CD14-positive monocyte (primary cell): Measurements from ENCODE around the gene CHRNE. TPM values are rescaled to one million over a fixed set of nuclear protein-coding genes. Genes with fewer than 3 reads are reported as not detected.

Experiments
- DNase-seq, 3 donors: peaks; one replicate each; pipeline ENCODE4 v3.0.0-alpha.2; 2011 to 2022
- H2AFZ ChIP-seq: 2 replicates; pipeline ENCODE4 v1.6.0; 2012; ENCODE audit warnings: mild to moderate bottlenecking, low read depth, low read length, inconsistent platforms; ENCODE audit not compliant: insufficient read depth, poor library complexity, severe bottlenecking
- H3K27ac ChIP-seq, 2 donors: 1 replicate in 1 of 2; 2 replicates in 1 of 2; pipeline ENCODE4 v1.5.1; 2012 to 2013; ENCODE audit warnings: low read length in 2 of 2, control low read depth in 1 of 2, inconsistent platforms in 1 of 2, low read depth in 1 of 2, mild to moderate bottlenecking in 1 of 2
- H3K27me3 ChIP-seq, 2 donors: one replicate each; pipeline versions ENCODE4 v1.6.0 to v1.6.1; 2011 to 2013; ENCODE audit warnings: low read length in 2 of 2; ENCODE audit not compliant: control insufficient read depth in 2 of 2, insufficient read depth in 2 of 2
- H3K36me3 ChIP-seq, 2 donors: replicated peaks in 1 of 2; 1 replicate in 1 of 2; 2 replicates in 1 of 2; pipeline versions ENCODE4 v1.5.1 to v1.6.1; 2012 to 2013; ENCODE audit warnings: low read length in 2 of 2, control low read depth in 1 of 2, inconsistent platforms in 1 of 2, mild to moderate bottlenecking in 1 of 2; ENCODE audit not compliant: insufficient read depth in 2 of 2, control insufficient read depth in 1 of 2
- H3K4me1 ChIP-seq, 2 donors: 1 replicate in 1 of 2; 2 replicates in 1 of 2; pipeline versions ENCODE4 v1.5.1 to v1.6.1; 2012 to 2013; ENCODE audit warnings: low read length in 2 of 2, control low read depth in 1 of 2, inconsistent platforms in 1 of 2, mild to moderate bottlenecking in 1 of 2, moderate library complexity in 1 of 2; ENCODE audit not compliant: insufficient read depth in 2 of 2, control insufficient read depth in 1 of 2
- H3K4me2 ChIP-seq: replicated peaks from 2 replicates; pipeline ENCODE3; 2012; ENCODE audit warnings: low read length, moderate library complexity, mild to moderate bottlenecking; ENCODE audit not compliant: poor library complexity, severe bottlenecking; ENCODE audit errors: extremely low read depth
- H3K4me3 ChIP-seq, 3 experiments: fragments of 200-600 bp in 1 of 3; sonication (generic) in 1 of 3; replicated peaks in 1 of 3; 1 replicate in 2 of 3; 2 replicates in 1 of 3; pipeline ENCODE4 v1.5.1; 2011 to 2013; ENCODE audit warnings: low read length in 3 of 3, mild to moderate bottlenecking in 3 of 3, control low read depth in 2 of 3, low read depth in 2 of 3, inconsistent platforms in 1 of 3, moderate library complexity in 1 of 3
- H3K79me2 ChIP-seq: 2 replicates; pipeline ENCODE4 v1.6.0; 2012; ENCODE audit warnings: mild to moderate bottlenecking, control low read depth, inconsistent platforms, low read length, moderate library complexity; ENCODE audit not compliant: insufficient read depth
- H3K9ac ChIP-seq: 2 replicates; pipeline ENCODE4 v1.6.0; 2017; ENCODE audit warnings: low read length, mild to moderate bottlenecking; ENCODE audit not compliant: insufficient read depth, poor library complexity, severe bottlenecking
- H3K9me3 ChIP-seq, 2 donors: replicated peaks in 1 of 2; 1 replicate in 1 of 2; 2 replicates in 1 of 2; pipeline versions ENCODE4 v1.5.1 to v1.6.1; 2012 to 2013; ENCODE audit warnings: low read length in 2 of 2, control low read depth in 1 of 2; ENCODE audit not compliant: control insufficient read depth in 1 of 2, insufficient read depth in 1 of 2
- H4K20me1 ChIP-seq: 2 replicates; pipeline ENCODE4 v1.6.0; 2012; ENCODE audit warnings: mild to moderate bottlenecking, low read length, control low read depth, moderate library complexity; ENCODE audit not compliant: insufficient read depth
- H3K27ac Mint-ChIP-seq, 7 donors: one replicate each; pipeline ENCODE4 v1.8.0; 2020; ENCODE audit warnings: mild to moderate bottlenecking in 7 of 7, mixed read lengths in 7 of 7, moderate library complexity in 6 of 7, inconsistent platforms in 2 of 7
- H3K27me3 Mint-ChIP-seq, 3 donors: one replicate each; pipeline ENCODE4 v1.8.0; 2021 to 2022; ENCODE audit warnings: low read depth in 3 of 3, mild to moderate bottlenecking in 3 of 3, mixed read lengths in 3 of 3, moderate library complexity in 3 of 3, inconsistent platforms in 1 of 3
- H3K36me3 Mint-ChIP-seq, 2 donors: one replicate each; pipeline ENCODE4 v1.8.0; 2020; ENCODE audit warnings: mixed read lengths in 2 of 2, inconsistent platforms in 1 of 2, mild to moderate bottlenecking in 1 of 2
- H3K4me1 Mint-ChIP-seq: one replicate; pipeline ENCODE4 v1.8.0; 2020; ENCODE audit warnings: mild to moderate bottlenecking, mixed read lengths
- H3K4me3 Mint-ChIP-seq, 2 donors: one replicate each; pipeline ENCODE4 v1.8.0; 2020; ENCODE audit warnings: mild to moderate bottlenecking in 2 of 2, mixed read lengths in 2 of 2, moderate library complexity in 1 of 2
- H3K9me3 Mint-ChIP-seq, 7 donors: one replicate each; pipeline ENCODE4 v1.8.0; 2020 to 2022; ENCODE audit warnings: mixed read lengths in 7 of 7, mild to moderate bottlenecking in 6 of 7, moderate library complexity in 6 of 7, inconsistent platforms in 2 of 7
- WGBS: methylation state at CpG from one replicate; pipeline ENCODE4 v1.1.5; 2013; ENCODE audit warnings: missing lambda C conversion rate; ENCODE audit not compliant: insufficient coverage; 5-methylcytosine and 5-hydroxymethylcytosine counted together
- intact Hi-C, 2 donors: fragments of 100-400 bp; cut with micrococcal nuclease; formaldehyde crosslinking; loops; one replicate each; pipeline versions ENCODE4 v1.15.0 to v1.15.1; 2023
- polyA plus RNA-seq, 3 donors: library from polyadenylated mRNA; depleted of rRNA in 1 of 3; unstranded in 2 of 3; stranded (reverse) in 1 of 3; fragments of 300-500 nt in 2 of 3; fragments of >200 nt in 1 of 3; fragmentation: Illumina TruSeq in 2 of 3; gene quantifications; 1 replicate in 2 of 3; 2 replicates in 1 of 3; pipeline ENCODE4 v1.2.3, GENCODE V29; 2012 to 2021
- TF ChIP-seq, protein P1 (sequence below): fragments of 200-600 bp; IDR thresholded peaks from one replicate; pipeline ENCODE4 v1.8.0; 2022; ENCODE audit warnings: antibody characterized with exemption, mild to moderate bottlenecking

Gene CHRNE
- polyA plus RNA-seq, 3 donors, result 0.54 to 12.6 (median 2.1) TPM

- no peak overlapping the region for H3K27ac ChIP-seq
- no peaks in the 10 kb centered on the region for H3K27me3 ChIP-seq
- H3K4me1 ChIP-seq, result peaks cover 4 to 7% of the 10 kb centered on the region in 2 donors
- H3K79me2 ChIP-seq, result no peaks in the 10 kb centered on the region
- H2AFZ ChIP-seq, result no peak overlapping the region
- no peaks in the 10 kb centered on the region for H4K20me1 ChIP-seq
- intact Hi-C loops, result loop anchor here in 1 of 2 donors (5.0 kb wide), 1 partner anchor 63 kb away; no protein-coding TSS in a partner anchor
- Mint-ChIP-seq H3K9me3 (no peaks in the 10 kb centered on the region), H3K4me3 (no peak overlapping the region), H3K27ac (no peak overlapping the region), H3K36me3 (no peaks in the 10 kb centered on the region), H3K27me3 (peaks cover 0 to 8% (median 8%) of the 10 kb centered on the region in 3 donors), H3K4me1 (no peaks in the 10 kb centered on the region)
- no peaks in the 10 kb centered on the region for H3K36me3 ChIP-seq
- TF ChIP-seq, protein P1, sequence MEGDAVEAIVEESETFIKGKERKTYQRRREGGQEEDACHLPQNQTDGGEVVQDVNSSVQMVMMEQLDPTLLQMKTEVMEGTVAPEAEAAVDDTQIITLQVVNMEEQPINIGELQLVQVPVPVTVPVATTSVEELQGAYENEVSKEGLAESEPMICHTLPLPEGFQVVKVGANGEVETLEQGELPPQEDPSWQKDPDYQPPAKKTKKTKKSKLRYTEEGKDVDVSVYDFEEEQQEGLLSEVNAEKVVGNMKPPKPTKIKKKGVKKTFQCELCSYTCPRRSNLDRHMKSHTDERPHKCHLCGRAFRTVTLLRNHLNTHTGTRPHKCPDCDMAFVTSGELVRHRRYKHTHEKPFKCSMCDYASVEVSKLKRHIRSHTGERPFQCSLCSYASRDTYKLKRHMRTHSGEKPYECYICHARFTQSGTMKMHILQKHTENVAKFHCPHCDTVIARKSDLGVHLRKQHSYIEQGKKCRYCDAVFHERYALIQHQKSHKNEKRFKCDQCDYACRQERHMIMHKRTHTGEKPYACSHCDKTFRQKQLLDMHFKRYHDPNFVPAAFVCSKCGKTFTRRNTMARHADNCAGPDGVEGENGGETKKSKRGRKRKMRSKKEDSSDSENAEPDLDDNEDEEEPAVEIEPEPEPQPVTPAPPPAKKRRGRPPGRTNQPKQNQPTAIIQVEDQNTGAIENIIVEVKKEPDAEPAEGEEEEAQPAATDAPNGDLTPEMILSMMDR, result no peak
- no peak for DNase-seq
- H3K9me3 ChIP-seq, result no peaks in the 10 kb centered on the region
- H3K4me2 ChIP-seq, result no peak overlapping the region
- H3K4me3 ChIP-seq, result no peak overlapping the region
- WGBS, result no CpG with 5 or more reads among the region's 1 CpG
- no peak overlapping the region for H3K9ac ChIP-seq
Measured at GRCh38 chr17:4913994-4914393, 11.1 kb upstream of the CHRNE start.

- Histone ChIP-seq H3K27me3 (no peaks in the 10 kb centered on the region), H3K79me2 (no peaks in the 10 kb centered on the region), H3K27ac (peak overlapping the region in 1 of 2 donors; percentile 33), H4K20me1 (no peaks in the 10 kb centered on the region), H3K4me3 (no peak overlapping the region), H2AFZ (peak overlapping the region; percentile 33), H3K4me1 (peaks cover 9 to 15% of the 10 kb centered on the region in 2 donors), H3K9me3 (no peaks in the 10 kb centered on the region), H3K4me2 (peak overlapping the region; percentile 4), H3K9ac (no peak overlapping the region), H3K36me3 (no peaks in the 10 kb centered on the region)
- H3K4me3 Mint-ChIP-seq, result no peak overlapping the region
- no peaks in the 10 kb centered on the region for H3K4me1 Mint-ChIP-seq
- H3K27ac Mint-ChIP-seq, result no peak overlapping the region
- peak; percentile 80 to 86 (median 85) for DNase-seq
- 34% methylated on average over 16 of the region's 20 CpGs for WGBS
- H3K9me3 Mint-ChIP-seq, result peaks cover 0 to 2% (median 0%) of the 10 kb centered on the region in 7 donors
- intact Hi-C loops, result loop anchor here (2.0 to 10.0 kb wide), 3 partner anchors 78 to 156 kb away; partner anchors contain the start of gene CAMTA2 (in 2 of the 2)
- TF ChIP-seq, protein P1, result peak; percentile 88
- no peaks in the 10 kb centered on the region for H3K36me3 Mint-ChIP-seq
- peaks cover 7 to 18% (median 14%) of the 10 kb centered on the region in 3 donors for H3K27me3 Mint-ChIP-seq
Measured at GRCh38 chr17:4908711-4909496, 6.0 kb upstream of the CHRNE start.
